ENCODE measurements around the gene FBXW11. TPM values are rescaled to one million over a fixed set of nuclear protein-coding genes. Genes with fewer than 3 reads are reported as not detected.

FBXW11 gene
- total RNA-seq = 97.7 and 98.4 TPM in 2 replicates

GRCh38 chr5:172006321-172007174 lies at the start of gene FBXW11:
Gene FBXW11 (minus strand): TSS chr5:172006638. CDS start chr5:172006502, 136 bp downstream.

Other genes with a start within 250 kb of the FBXW11 start
- not detected in 2 replicates for gene SMIM23, start 220.8 kb downstream of the FBXW11 start, total RNA-seq
- 12.2 and 33.2 TPM in 2 replicates for gene STK10, start 181.6 kb upstream of the FBXW11 start, total RNA-seq
- not detected in 2 replicates for gene EFCAB9, start 187.5 kb upstream of the FBXW11 start, total RNA-seq

Data from smooth muscle cell of the umbilical artery (primary cell).